ENCODE data around the gene SLC22A23. TPM values are rescaled to one million over a fixed set of nuclear protein-coding genes. Genes with fewer than 3 reads are reported as not detected.
"Not testable (repeated sequence)": the region's sequence is repeated elsewhere in the genome, so short reads cannot be mapped to it uniquely, and the experiment has no call there.

The SLC22A23 gene
- total RNA-seq, 1 experiment from 2014 or later: 2.7 TPM

GRCh38 chr6:3259491-3259958 lies 197.3 kb downstream of the SLC22A23 start:
- DNase-seq (ENCODE audit: low read depth in 1 of 2, low spot score in 2 of 2): peak in 1 of 2 experiments; percentile 57
- Histone ChIP-seq H3K36me3 (peaks cover 31% of the 10 kb centered on the region), H3K4me1 (replicated peaks) (peaks cover 26% of the 10 kb centered on the region), H3K9me3 (replicated peaks) (no peaks in the 10 kb centered on the region), H3K27ac (no peak overlapping the region), H3K4me3 (peak overlapping the region; percentile 81), H3K27me3 (replicated peaks) (no peaks in the 10 kb centered on the region)

- peaks cover 25% of the 10 kb centered on the region for H3K36me3 ChIP-seq
- H3K27ac ChIP-seq: no peak within 1 kb of the TSS
- H3K27me3 ChIP-seq (replicated peaks): no peaks in the 10 kb centered on the region
- peak; percentile 81 to 95 for DNase-seq (ENCODE audit: low read depth in 1 of 2, low spot score in 2 of 2)
- H3K9me3 ChIP-seq (replicated peaks): no peaks in the 10 kb centered on the region
- H3K4me3 ChIP-seq: peak within 1 kb of the TSS; percentile 81
- H3K4me1 ChIP-seq (replicated peaks): peaks cover 26% of the 10 kb centered on the region
These were observed 197.9 kb downstream of the SLC22A23 start, which contains the start of gene PSMG4 for GRCh38 chr6:3258720-3259490. PSMG4 (plus strand) TSS chr6:3258947; CDS start chr6:3259023, 76 bp downstream.

- Histone ChIP-seq H3K27me3 (replicated peaks) (no peaks in the 10 kb centered on the region), H3K9me3 (replicated peaks) (no peaks in the 10 kb centered on the region), H3K4me1 (replicated peaks) (peaks cover 26% of the 10 kb centered on the region), H3K27ac (no peak overlapping the region), H3K4me3 (peak overlapping the region; percentile 81), H3K36me3 (peaks cover 18% of the 10 kb centered on the region)
- DNase-seq (ENCODE audit: low read depth in 1 of 2, low spot score in 2 of 2): no peak
These were observed 198.6 kb downstream of the SLC22A23 start for GRCh38 chr6:3258201-3258600.

GRCh38 chr6:3253597-3253961 lies 203.3 kb downstream of the SLC22A23 start:
- DNase-seq (ENCODE audit: low read depth in 1 of 2, low spot score in 2 of 2): no peak
- H3K27ac ChIP-seq: no peak overlapping the region
- H3K27me3 ChIP-seq (replicated peaks): no peaks in the 10 kb centered on the region
- no peaks in the 10 kb centered on the region for H3K36me3 ChIP-seq
- H3K4me3 ChIP-seq: no peak overlapping the region
- H3K9me3 ChIP-seq (replicated peaks): no peaks in the 10 kb centered on the region
- H3K4me1 ChIP-seq (replicated peaks): peaks cover 13% of the 10 kb centered on the region

- DNase-seq (ENCODE audit: low read depth in 1 of 2, low spot score in 2 of 2): no peak
- H3K27ac ChIP-seq: no peak overlapping the region
- no peaks in the 10 kb centered on the region for H3K9me3 ChIP-seq (replicated peaks)
- H3K27me3 ChIP-seq (replicated peaks): no peaks in the 10 kb centered on the region
- H3K36me3 ChIP-seq: no peaks in the 10 kb centered on the region
- peaks cover 15% of the 10 kb centered on the region for H3K4me1 ChIP-seq (replicated peaks)
- H3K4me3 ChIP-seq: no peak overlapping the region
These were observed 203.8 kb downstream of the SLC22A23 start for GRCh38 chr6:3252861-3253596.

GRCh38 chr6:3252369-3252768 lies 204.5 kb downstream of the SLC22A23 start:
- Histone ChIP-seq H3K4me3 (no peak overlapping the region), H3K9me3 (replicated peaks) (no peaks in the 10 kb centered on the region), H3K27ac (no peak overlapping the region), H3K27me3 (replicated peaks) (no peaks in the 10 kb centered on the region), H3K36me3 (no peaks in the 10 kb centered on the region), H3K4me1 (replicated peaks) (peaks cover 22% of the 10 kb centered on the region)
- no peak for DNase-seq (ENCODE audit: low read depth in 1 of 2, low spot score in 2 of 2)

GRCh38 chr6:3251462-3252314 lies 205.2 kb downstream of the SLC22A23 start:
- H3K27ac ChIP-seq: no peak overlapping the region
- peak; percentile 80 to 82 for DNase-seq (ENCODE audit: low read depth in 1 of 2, low spot score in 2 of 2)
- no peaks in the 10 kb centered on the region for H3K9me3 ChIP-seq (replicated peaks)
- H3K4me3 ChIP-seq: no peak overlapping the region
- H3K36me3 ChIP-seq: no peaks in the 10 kb centered on the region
- H3K27me3 ChIP-seq (replicated peaks): no peaks in the 10 kb centered on the region
- H3K4me1 ChIP-seq (replicated peaks): peaks cover 29% of the 10 kb centered on the region

- H3K36me3 ChIP-seq: no peaks in the 10 kb centered on the region
- H3K27me3 ChIP-seq (replicated peaks): no peaks in the 10 kb centered on the region
- H3K4me3 ChIP-seq: no peak overlapping the region
- no peaks in the 10 kb centered on the region for H3K9me3 ChIP-seq (replicated peaks)
- peaks cover 31% of the 10 kb centered on the region for H3K4me1 ChIP-seq (replicated peaks)
- DNase-seq (ENCODE audit: low read depth in 1 of 2, low spot score in 2 of 2): no peak
- no peak overlapping the region for H3K27ac ChIP-seq
These were observed 206.6 kb downstream of the SLC22A23 start for GRCh38 chr6:3250231-3250675.

GRCh38 chr6:3249821-3250220 lies 207.0 kb downstream of the SLC22A23 start:
- no peak overlapping the region for H3K4me3 ChIP-seq
- DNase-seq (ENCODE audit: low read depth in 1 of 2, low spot score in 2 of 2): no peak
- no peaks in the 10 kb centered on the region for H3K9me3 ChIP-seq (replicated peaks)
- no peaks in the 10 kb centered on the region for H3K27me3 ChIP-seq (replicated peaks)
- H3K36me3 ChIP-seq: no peaks in the 10 kb centered on the region
- H3K4me1 ChIP-seq (replicated peaks): peaks cover 31% of the 10 kb centered on the region
- no peak overlapping the region for H3K27ac ChIP-seq

- peak; percentile 85 to 94 for DNase-seq (ENCODE audit: low read depth in 1 of 2, low spot score in 2 of 2)
- Histone ChIP-seq H3K36me3 (no peaks in the 10 kb centered on the region), H3K27ac (peak overlapping the region; percentile 96), H3K9me3 (replicated peaks) (no peaks in the 10 kb centered on the region), H3K4me3 (peak overlapping the region; percentile 29), H3K27me3 (replicated peaks) (no peaks in the 10 kb centered on the region), H3K4me1 (replicated peaks) (peaks cover 31% of the 10 kb centered on the region)
These were observed 209.3 kb downstream of the SLC22A23 start for GRCh38 chr6:3247255-3248146.

- no peaks in the 10 kb centered on the region for H3K27me3 ChIP-seq (replicated peaks)
- no peak for DNase-seq (ENCODE audit: low read depth in 1 of 2, low spot score in 2 of 2)
- no peaks in the 10 kb centered on the region for H3K9me3 ChIP-seq (replicated peaks)
- no peak overlapping the region for H3K4me3 ChIP-seq
- no peak overlapping the region for H3K27ac ChIP-seq
- H3K4me1 ChIP-seq (replicated peaks): peaks cover 24% of the 10 kb centered on the region
- no peaks in the 10 kb centered on the region for H3K36me3 ChIP-seq
These were observed 211.6 kb downstream of the SLC22A23 start for GRCh38 chr6:3245216-3245615.

- not testable (repeated sequence) for H3K9me3 ChIP-seq (replicated peaks); DNase-seq (ENCODE audit: low read depth in 1 of 2, low spot score in 2 of 2); H3K4me3 ChIP-seq; H3K27me3 ChIP-seq (replicated peaks); H3K27ac ChIP-seq; H3K36me3 ChIP-seq
- peaks cover 24% of the 10 kb centered on the region for H3K4me1 ChIP-seq (replicated peaks)
These were observed 212.1 kb downstream of the SLC22A23 start for GRCh38 chr6:3244832-3245161.

Measured in SJSA1 (cell line).